HEK293T (cell line): ENCODE data around the gene PCDH9.
A peak's percentile ranks its signal among the peaks of the same experiment; 100 is the strongest.

ENCODE experiments used
- CTCF ChIA-PET: fragments of 350-600 bp; formaldehyde crosslinking; extraction: SDS; loops from one replicate; lab custom pipeline; 2021; ENCODE audit warnings: antibody characterized with exemption, inconsistent platforms; lab: Yijun Ruan, JAX
- POLR2A ChIA-PET: fragments of 350-600 bp; formaldehyde crosslinking; extraction: SDS; loops from one replicate; lab custom pipeline; 2020; ENCODE audit warnings: antibody characterized with exemption, inconsistent platforms; lab: Yijun Ruan, JAX
- DNase-seq: peaks from one replicate; pipeline ENCODE4 v3.0.0; 2012; ENCODE audit warnings: mixed read lengths; ENCODE audit errors: extremely low spot score
- ARNT ChIP-seq: fragments of 450-650 bp; IDR thresholded peaks from 2 replicates; pipeline ENCODE4 v1.6.1; 2017; ENCODE audit warnings: mild to moderate bottlenecking
- BHLHE40 ChIP-seq: fragments of 450-650 bp; IDR thresholded peaks from 2 replicates; pipeline ENCODE4 v1.6.1; 2016; ENCODE audit warnings: mild to moderate bottlenecking, moderate library complexity, borderline replicate concordance
- CTBP1 ChIP-seq: fragments of 450-650 bp; IDR thresholded peaks from 2 replicates; pipeline ENCODE4 v1.6.1; 2016; ENCODE audit warnings: borderline replicate concordance
- ELF4 ChIP-seq: fragments of 450-650 bp; IDR thresholded peaks from 2 replicates; pipeline ENCODE4 v1.6.1; 2017; ENCODE audit warnings: antibody characterized with exemption
- FOXA1 ChIP-seq: fragments of 450-650 bp; IDR thresholded peaks from 2 replicates; pipeline ENCODE4 v1.6.1; 2016; ENCODE audit warnings: mild to moderate bottlenecking
- FOXK2 ChIP-seq: fragments of 450-650 bp; IDR thresholded peaks from 2 replicates; pipeline ENCODE4 v1.6.1; 2016; ENCODE audit warnings: mild to moderate bottlenecking
- FOXM1 ChIP-seq: fragments of 450-650 bp; IDR thresholded peaks from 2 replicates; pipeline ENCODE4 v1.6.1; 2017; ENCODE audit warnings: mild to moderate bottlenecking, borderline replicate concordance
- HDGF ChIP-seq: fragments of 450-650 bp; IDR thresholded peaks from 2 replicates; pipeline ENCODE4 v1.6.1; 2017; ENCODE audit warnings: antibody characterized with exemption, borderline replicate concordance
- L3MBTL2 ChIP-seq: fragments of 450-650 bp; conservative IDR thresholded peaks from 2 replicates; pipeline ENCODE4 v1.6.1; 2016; ENCODE audit warnings: mild to moderate bottlenecking
- LEF1 ChIP-seq: fragments of 450-650 bp; IDR thresholded peaks from 2 replicates; pipeline ENCODE4 v1.6.1; 2017; ENCODE audit warnings: mild to moderate bottlenecking, borderline replicate concordance
- NFRKB ChIP-seq: fragments of 450-650 bp; IDR thresholded peaks from 2 replicates; pipeline ENCODE4 v1.6.1; 2016; ENCODE audit warnings: mild to moderate bottlenecking, moderate library complexity
- PKNOX1 ChIP-seq: fragments of 450-650 bp; IDR thresholded peaks from 2 replicates; pipeline ENCODE4 v1.6.1; 2016
- SP1 ChIP-seq: fragments of 450-650 bp; IDR thresholded peaks from 2 replicates; pipeline ENCODE4 v1.6.1; 2017
- SUZ12 ChIP-seq: fragments of 450-650 bp; IDR thresholded peaks from 2 replicates; pipeline ENCODE4 v1.6.1; 2016; ENCODE audit warnings: mild to moderate bottlenecking
- TARDBP ChIP-seq: fragments of 450-650 bp; IDR thresholded peaks from 2 replicates; pipeline ENCODE4 v1.6.1; 2016
- ZNF384 ChIP-seq: fragments of 450-650 bp; IDR thresholded peaks from 2 replicates; pipeline ENCODE4 v1.6.1; 2016

The PCDH9 gene

GRCh38 chr13:67150608-67151007 lies 79.5 kb downstream of the PCDH9 start:
- POLR2A ChIA-PET, result interaction anchor here (1.7 kb wide), 1 partner anchor 13 kb away, joined by 4 read pairs; no protein-coding TSS in a partner anchor
- CTCF ChIA-PET, result no interaction called here
- no peak for DNase-seq
- TF ChIP-seq BHLHE40, result no peak
- no peak for TF ChIP-seq ELF4
- no peak for TF ChIP-seq LEF1
- TF ChIP-seq FOXA1, result no peak
- no peak for TF ChIP-seq ARNT
- no peak for TF ChIP-seq NFRKB
- no peak for TF ChIP-seq TARDBP
- no peak for TF ChIP-seq SUZ12
- no peak for TF ChIP-seq CTBP1
- no peak for TF ChIP-seq FOXK2
- no peak for TF ChIP-seq PKNOX1
- TF ChIP-seq HDGF, result no peak
- TF ChIP-seq L3MBTL2, result no peak
- TF ChIP-seq SP1, result no peak

- TF ChIP-seq SUZ12, result no peak
- peak; percentile 84 for TF ChIP-seq ZNF384
- TF ChIP-seq NFRKB, result no peak
- no peak for TF ChIP-seq FOXK2
- TF ChIP-seq LEF1, result no peak
- no peak for TF ChIP-seq PKNOX1
- ChIA-PET CTCF (interaction anchor here (0.6 to 1.2 kb wide), 5 partner anchors 8 to 444 kb away, joined by 3 to 4 read pairs (median 3); no protein-coding TSS in a partner anchor), POLR2A (interaction anchor here (1.0 kb wide), 1 partner anchor 13 kb away, joined by 3 read pairs; no protein-coding TSS in a partner anchor)
- DNase-seq, result no peak
These were observed 82.0 kb downstream of the PCDH9 start for GRCh38 chr13:67148161-67148571.

GRCh38 chr13:67147342-67148133 lies 82.6 kb downstream of the PCDH9 start:
- ChIA-PET POLR2A (interaction anchor here (0.8 to 1.0 kb wide), 2 partner anchors 10 to 13 kb away, joined by 3 read pairs; no protein-coding TSS in a partner anchor), CTCF (interaction anchor here (0.6 to 1.2 kb wide), 4 partner anchors 12 to 444 kb away, joined by 3 to 4 read pairs (median 3); no protein-coding TSS in a partner anchor)
- peak; percentile 62 for DNase-seq
- TF ChIP-seq SUZ12 (no peak), NFRKB (no peak), FOXM1 (no peak), FOXK2 (no peak), ARNT (no peak), L3MBTL2 (no peak)

- DNase-seq, result no peak
- TF ChIP-seq BHLHE40 (no peak), ZNF384 (no peak), L3MBTL2 (no peak), TARDBP (no peak), LEF1 (no peak), FOXM1 (no peak), FOXA1 (no peak), FOXK2 (no peak), NFRKB (no peak), CTBP1 (no peak), SUZ12 (no peak), PKNOX1 (no peak)
- ChIA-PET CTCF (no interaction called here), POLR2A (interaction anchor here (0.8 kb wide), 1 partner anchor 10 kb away, joined by 3 read pairs; no protein-coding TSS in a partner anchor)
These were observed 83.5 kb downstream of the PCDH9 start for GRCh38 chr13:67146523-67147130.

- CTCF ChIA-PET, result interaction anchor here (1.3 to 1.6 kb wide), 2 partner anchors 11 to 270 kb away, joined by 3 read pairs; no protein-coding TSS in a partner anchor
These were observed 84.2 kb downstream of the PCDH9 start for GRCh38 chr13:67145950-67146349.

GRCh38 chr13:67143544-67144115 lies 86.5 kb downstream of the PCDH9 start:
- POLR2A ChIA-PET, result no interaction called here
- DNase-seq, result no peak
- TF ChIP-seq FOXK2 (no peak), ARNT (no peak), FOXM1 (no peak)
- CTCF ChIA-PET, result interaction anchor here (1.0 kb wide), 1 partner anchor 9 kb away, joined by 3 read pairs; no protein-coding TSS in a partner anchor

More at GRCh38 chr13:67145950-67146349, 84.2 kb downstream of the PCDH9 start:
- POLR2A ChIA-PET, result no interaction called here
- DNase-seq, result no peak
- no peak for TF ChIP-seq FOXM1
- TF ChIP-seq ARNT, result no peak
- no peak for TF ChIP-seq FOXA1
- no peak for TF ChIP-seq FOXK2
- TF ChIP-seq TARDBP, result no peak
- no peak for TF ChIP-seq ELF4
- TF ChIP-seq SUZ12, result no peak
- no peak for TF ChIP-seq CTBP1
